ENCODE data around the gene PSTPIP1. TPM values are rescaled to one million over a fixed set of nuclear protein-coding genes. Genes with fewer than 3 reads are reported as not detected.

PSTPIP1 gene
- total and polyA plus RNA-seq, 2 experiments from 2014 or later = 0.80 to 3.7 TPM

- H2AFZ ChIP-seq = no peak overlapping the region
- no peaks in the 10 kb centered on the region for H4K20me1 ChIP-seq (replicated peaks; ENCODE audit: insufficient read depth)
- ATAC-seq (no peak), DNase-seq (ENCODE audit: low spot score) (no peak)
- H3K9me3 Mint-ChIP-seq = no peaks in the 10 kb centered on the region
- no peaks in the 10 kb centered on the region for H3K4me1 ChIP-seq (ENCODE audit: insufficient read depth)
- no peaks in the 10 kb centered on the region for H3K27me3 ChIP-seq (ENCODE audit: insufficient read depth)
- H3K4me1 Mint-ChIP-seq = peaks cover under 1% of the 10 kb centered on the region
- H3K9me2 ChIP-seq (ENCODE audit: insufficient read depth) = no peaks in the 10 kb centered on the region
- peaks cover 3% of the 10 kb centered on the region for H3K27me3 Mint-ChIP-seq (ENCODE audit: insufficient read depth, low read depth, poor library complexity)
- H3K4me3 Mint-ChIP-seq = no peak overlapping the region
- no peak overlapping the region for H3K27ac Mint-ChIP-seq
- no peaks in the 10 kb centered on the region for H3F3A ChIP-seq (replicated peaks; ENCODE audit: low read depth)
- H3K4me2 ChIP-seq = no peak overlapping the region
- no peaks in the 10 kb centered on the region for H3K79me2 ChIP-seq (replicated peaks; ENCODE audit: insufficient read depth)
- no peaks in the 10 kb centered on the region for H3K36me3 Mint-ChIP-seq (ENCODE audit: low read depth)
- H3K36me3 ChIP-seq (ENCODE audit: insufficient read depth) = no peaks in the 10 kb centered on the region
- no peak overlapping the region for H3K27ac ChIP-seq (ENCODE audit: low read depth)
- TF ChIP-seq CTCF (conservative IDR thresholded peaks at IDR 0.05; ENCODE audit: low read depth in 2 of 2) = no peak
- TF ChIP-seq ETS1 (IDR thresholded peaks at IDR 0.05) = no peak
- no peak for TF ChIP-seq STAT1 (IDR thresholded peaks at IDR 0.05; ENCODE audit: unreplicated experiment)
- no peak for TF ChIP-seq EZH2phosphoT487 (IDR thresholded peaks at IDR 0.05; ENCODE audit: unreplicated experiment)
- no peak for TF ChIP-seq JUNB (IDR thresholded peaks at IDR 0.05; ENCODE audit: unreplicated experiment)
- TF ChIP-seq NANOG (IDR thresholded peaks at IDR 0.05; ENCODE audit: borderline replicate concordance) = no peak
- TF ChIP-seq ZNF462 (CRISPR knock-in tag; IDR thresholded peaks at IDR 0.05) = no peak
- TF ChIP-seq ZNF331 (CRISPR knock-in tag; IDR thresholded peaks at IDR 0.05; ENCODE audit: low read depth) = no peak
- TF ChIP-seq REST (IDR thresholded peaks at IDR 0.05; ENCODE audit: unreplicated experiment) = no peak
- TF ChIP-seq ZNF114 (CRISPR knock-in tag; IDR thresholded peaks at IDR 0.05) = no peak
- no peak for TF ChIP-seq CREB1 (CRISPR knock-in tag; IDR thresholded peaks at IDR 0.05; ENCODE audit: low read depth)
- TF ChIP-seq EZH2 (IDR thresholded peaks at IDR 0.05; ENCODE audit: low read depth, unreplicated experiment) = no peak
- TF ChIP-seq POLR2AphosphoS5 (IDR thresholded peaks at IDR 0.05; ENCODE audit: low read depth) = no peak
- no peak overlapping the region for H3K4me3 ChIP-seq
These were observed 925 bp upstream of the PSTPIP1 start for GRCh38 chr15:76994001-76994400.
